HG03442 (cell line): ENCODE measurements around the gene VPS33B.

ENCODE experiments used
- ATAC-seq: cut with Tn5 transposase; IDR thresholded peaks from one replicate; pipeline ENCODE4 v1.9.1; 2021; ENCODE audit warnings: mild to moderate bottlenecking, moderate library complexity; ENCODE audit not compliant: unreplicated experiment

The VPS33B gene

GRCh38 chr15:90953947-90954711 lies 68.3 kb downstream of the VPS33B start:
- no peak for ATAC-seq

- no peak for ATAC-seq
These were observed 69.3 kb downstream of the VPS33B start for GRCh38 chr15:90952901-90953677.

- ATAC-seq, result no peak
These were observed 71.7 kb downstream of the VPS33B start for GRCh38 chr15:90950676-90951075.

- ATAC-seq, result no peak
These were observed 72.3 kb downstream of the VPS33B start for GRCh38 chr15:90949979-90950675.
